Measurements from ENCODE around the gene SYAP1. TPM values are rescaled to one million over a fixed set of nuclear protein-coding genes. Genes with fewer than 3 reads are reported as not detected.

Gene SYAP1
- total RNA-seq, 4 donors from 2014 or later = 10.6 to 22.6 (median 16.9) TPM

DNA sequence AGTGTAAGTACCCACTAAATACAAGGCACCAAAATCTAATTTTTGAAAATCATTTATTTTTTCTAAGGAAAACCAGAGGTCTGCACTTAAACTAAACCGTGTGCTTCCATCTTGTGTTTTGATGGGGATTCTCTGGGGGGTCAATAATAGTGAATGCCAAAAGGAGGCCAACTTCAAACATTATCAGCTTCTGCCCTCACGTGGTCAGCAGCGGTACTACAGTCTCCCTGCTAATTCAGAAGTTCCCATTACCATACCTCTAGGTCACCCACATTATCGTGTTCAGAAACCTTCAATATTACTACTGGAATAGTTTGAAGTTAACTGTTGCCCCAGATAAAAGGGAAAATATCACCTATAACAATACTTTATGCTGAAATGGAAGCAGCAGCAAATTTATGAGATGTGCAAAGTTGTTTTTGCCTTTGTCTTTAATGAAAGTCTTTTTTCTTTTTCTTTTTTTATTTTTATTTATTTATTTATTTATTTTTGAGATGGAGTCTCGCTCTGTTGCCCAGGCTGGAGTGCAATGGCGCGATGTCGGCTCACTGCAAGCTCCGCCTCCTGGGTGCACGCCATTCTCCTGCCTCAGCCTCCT is 24.2 kb upstream of the SYAP1 start:
- TF ChIP-seq CTCF (IDR thresholded peaks at IDR 0.05) = peak; percentile 58 to 95 (median 82)
- TF ChIP-seq EP300 (IDR thresholded peaks at IDR 0.05) = no peak
- Histone ChIP-seq H3K36me3 (peaks cover 0 to 43% (median 0%) of the 10 kb centered on the region in 3 donors), H3K4me3 (no peak overlapping the region), H3K27ac (no peak overlapping the region), H3K27me3 (peaks cover 0 to 5% of the 10 kb centered on the region in 2 donors), H3K4me1 (no peaks in the 10 kb centered on the region), H3K9me3 (no peaks in the 10 kb centered on the region)
- 53 to 58% methylated on average over 10 of the region's 10 CpGs for WGBS, 2 donors
- peak; percentile 47 to 81 for DNase-seq (ENCODE audit: low spot score in 2 of 2)

- no peak for DNase-seq (ENCODE audit: low spot score in 2 of 2)
- TF ChIP-seq POLR2A (IDR thresholded peaks at IDR 0.05) = no peak
- no peak for TF ChIP-seq EP300 (IDR thresholded peaks at IDR 0.05)
- no peak for TF ChIP-seq CTCF (IDR thresholded peaks at IDR 0.05)
- no peaks in the 10 kb centered on the region for H3K4me1 ChIP-seq
- peaks cover 0 to 5% of the 10 kb centered on the region in 2 donors for H3K27me3 ChIP-seq
- H3K4me3 ChIP-seq = no peak overlapping the region
- no peaks in the 10 kb centered on the region for H3K9me3 ChIP-seq
- peaks cover 0 to 29% (median 0%) of the 10 kb centered on the region in 3 donors for H3K36me3 ChIP-seq
- no peak overlapping the region for H3K27ac ChIP-seq
- 55 to 59% methylated on average over 3 of the region's 3 CpGs for WGBS, 2 donors
Observed at GRCh38 chrX:16696956-16697355, 22.5 kb upstream of the SYAP1 start.

DNA sequence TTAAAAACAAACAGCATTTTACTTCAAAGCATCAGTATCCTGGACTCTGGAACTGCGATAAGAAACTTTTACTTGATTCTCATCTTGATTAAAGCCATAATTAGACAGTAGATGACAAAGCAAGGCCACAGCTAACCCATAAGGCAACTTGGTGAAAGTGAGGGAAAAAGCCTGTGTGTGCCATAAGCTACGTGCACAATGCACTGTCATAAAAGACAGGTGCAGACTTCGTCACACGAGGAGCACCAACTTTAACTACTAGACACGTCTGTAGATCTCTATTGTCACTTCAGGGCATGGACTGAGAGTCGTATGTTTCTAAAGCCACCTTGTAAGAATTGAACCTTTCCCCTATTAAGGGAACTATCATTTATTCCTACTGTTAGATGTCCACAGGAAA is 20.0 kb upstream of the SYAP1 start:
- TF ChIP-seq POLR2A (IDR thresholded peaks at IDR 0.05) = no peak
- no peak for TF ChIP-seq EP300 (IDR thresholded peaks at IDR 0.05)
- TF ChIP-seq CTCF (IDR thresholded peaks at IDR 0.05) = no peak
- H3K4me3 ChIP-seq = no peak overlapping the region
- no peaks in the 10 kb centered on the region for H3K9me3 ChIP-seq
- no peak for DNase-seq (ENCODE audit: low spot score in 2 of 2)
- H3K36me3 ChIP-seq = peaks cover 0 to 14% (median 0%) of the 10 kb centered on the region in 3 donors
- peaks cover 0 to 6% of the 10 kb centered on the region in 2 donors for H3K27me3 ChIP-seq
- WGBS, 2 donors = 88 to 95% methylated on average over 6 of the region's 6 CpGs
- H3K4me1 ChIP-seq = no peaks in the 10 kb centered on the region
- H3K27ac ChIP-seq = no peak overlapping the region

DNA sequence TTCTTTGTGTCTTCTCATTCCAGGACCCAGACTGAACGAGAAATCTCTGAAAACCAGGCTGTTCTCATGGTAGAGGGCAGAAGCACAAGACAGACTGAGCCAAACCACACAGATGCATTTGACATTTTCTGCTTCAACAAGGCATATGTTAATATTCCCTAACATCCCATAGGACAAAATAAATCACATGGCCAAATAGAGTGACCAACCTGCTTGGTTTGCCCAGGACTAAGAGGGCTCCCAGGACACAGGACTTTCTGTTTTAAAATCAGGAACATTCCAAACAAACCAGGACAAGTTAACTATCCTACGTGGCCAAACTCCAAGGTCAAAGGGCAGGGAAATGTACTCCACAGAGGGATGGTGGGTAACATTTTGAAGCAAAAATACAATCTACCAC is 18.7 kb upstream of the SYAP1 start:
- no peaks in the 10 kb centered on the region for H3K4me1 ChIP-seq
- H3K27ac ChIP-seq = peak overlapping the region in 2 of 4 donors; percentile 11 to 18
- H3K27me3 ChIP-seq = peaks cover 0 to 5% of the 10 kb centered on the region in 2 donors
- H3K4me3 ChIP-seq = no peak overlapping the region
- H3K9me3 ChIP-seq = no peaks in the 10 kb centered on the region
- DNase-seq (ENCODE audit: low spot score in 2 of 2) = no peak
- TF ChIP-seq POLR2A (IDR thresholded peaks at IDR 0.05) (no peak), CTCF (IDR thresholded peaks at IDR 0.05) (no peak), EP300 (IDR thresholded peaks at IDR 0.05) (no peak)
- peaks cover 0 to 14% (median 0%) of the 10 kb centered on the region in 3 donors for H3K36me3 ChIP-seq
- 51 to 61% methylated on average over 2 of the region's 2 CpGs for WGBS, 2 donors

DNA sequence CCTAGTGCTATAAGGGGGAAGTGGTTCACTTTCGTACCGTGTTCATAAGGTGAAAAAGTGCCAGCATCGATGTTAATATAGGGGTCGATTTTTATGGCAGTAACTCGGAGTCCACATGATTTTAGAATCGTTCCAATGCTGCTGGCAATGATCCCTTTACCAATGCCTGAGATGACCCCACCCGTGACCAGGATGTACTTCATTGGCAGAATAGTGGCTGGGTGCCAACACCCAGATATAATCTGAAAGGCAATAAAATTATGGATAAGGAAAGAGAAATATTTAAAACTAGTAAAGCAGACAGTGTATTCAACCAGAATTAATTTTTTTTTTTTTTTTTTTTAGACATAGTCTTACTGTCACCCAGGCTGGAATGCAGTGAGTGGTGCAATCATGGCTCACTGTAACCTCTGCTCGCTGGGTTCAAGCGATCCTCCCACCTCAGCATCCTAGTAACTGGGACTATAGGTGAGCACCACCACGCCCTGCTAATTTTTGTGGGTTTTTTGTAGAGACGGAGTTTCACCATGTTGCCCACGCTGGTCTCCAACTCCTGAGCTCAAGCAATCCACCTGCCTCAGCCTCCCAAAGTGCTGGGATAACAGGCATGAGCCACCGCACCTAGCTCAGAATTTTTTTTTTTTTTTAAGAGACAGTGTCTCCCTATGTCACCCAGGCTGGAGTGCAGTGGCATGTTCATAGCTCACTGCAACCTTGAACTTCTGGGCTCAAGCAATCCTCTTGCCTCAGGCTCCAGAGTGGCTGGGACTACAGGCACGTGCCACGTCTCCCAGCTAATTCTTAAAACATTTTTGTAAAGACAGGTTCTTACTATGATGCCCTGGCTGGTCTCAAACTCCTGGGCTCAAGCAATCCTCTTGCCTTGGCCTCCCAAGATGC is 16.5 kb upstream of the SYAP1 start:
- Histone ChIP-seq H3K9me3 (no peaks in the 10 kb centered on the region), H3K4me3 (no peak overlapping the region), H3K4me1 (no peaks in the 10 kb centered on the region), H3K27ac (no peak overlapping the region), H3K27me3 (peaks cover 0 to 9% of the 10 kb centered on the region in 2 donors), H3K36me3 (peaks cover 0 to 16% (median 0%) of the 10 kb centered on the region in 3 donors)
- TF ChIP-seq CTCF (IDR thresholded peaks at IDR 0.05) = no peak
- TF ChIP-seq EP300 (IDR thresholded peaks at IDR 0.05) = no peak
- no peak for TF ChIP-seq POLR2A (IDR thresholded peaks at IDR 0.05)
- 90 to 94% methylated on average over 15 of the region's 15 CpGs for WGBS, 2 donors
- DNase-seq (ENCODE audit: low spot score in 2 of 2) = no peak
